Measurements from ENCODE around the gene KIFBP.
A peak's percentile ranks its signal among the peaks of the same experiment; 100 is the strongest.

The KIFBP gene

GRCh38 chr10:69057261-69057950 is 68.8 kb downstream of the KIFBP start:
- Histone ChIP-seq H3K27me3 (ENCODE audit: insufficient read depth, poor library complexity, severe bottlenecking) (no peaks in the 10 kb centered on the region), H3K27ac (replicated peaks) (peak overlapping the region; percentile 97), H3K4me3 (replicated peaks; ENCODE audit: insufficient read depth, low read length) (peak overlapping the region; percentile 34)
- peak; percentile 92 for DNase-seq (ENCODE audit: low read depth in 1 of 2, low spot score in 1 of 2)
- TF ChIP-seq, protein P1, sequence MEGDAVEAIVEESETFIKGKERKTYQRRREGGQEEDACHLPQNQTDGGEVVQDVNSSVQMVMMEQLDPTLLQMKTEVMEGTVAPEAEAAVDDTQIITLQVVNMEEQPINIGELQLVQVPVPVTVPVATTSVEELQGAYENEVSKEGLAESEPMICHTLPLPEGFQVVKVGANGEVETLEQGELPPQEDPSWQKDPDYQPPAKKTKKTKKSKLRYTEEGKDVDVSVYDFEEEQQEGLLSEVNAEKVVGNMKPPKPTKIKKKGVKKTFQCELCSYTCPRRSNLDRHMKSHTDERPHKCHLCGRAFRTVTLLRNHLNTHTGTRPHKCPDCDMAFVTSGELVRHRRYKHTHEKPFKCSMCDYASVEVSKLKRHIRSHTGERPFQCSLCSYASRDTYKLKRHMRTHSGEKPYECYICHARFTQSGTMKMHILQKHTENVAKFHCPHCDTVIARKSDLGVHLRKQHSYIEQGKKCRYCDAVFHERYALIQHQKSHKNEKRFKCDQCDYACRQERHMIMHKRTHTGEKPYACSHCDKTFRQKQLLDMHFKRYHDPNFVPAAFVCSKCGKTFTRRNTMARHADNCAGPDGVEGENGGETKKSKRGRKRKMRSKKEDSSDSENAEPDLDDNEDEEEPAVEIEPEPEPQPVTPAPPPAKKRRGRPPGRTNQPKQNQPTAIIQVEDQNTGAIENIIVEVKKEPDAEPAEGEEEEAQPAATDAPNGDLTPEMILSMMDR (IDR thresholded peaks at IDR 0.05; ENCODE audit: insufficient read depth, low read length), result no peak
- peak; percentile 82 for TF ChIP-seq POLR2AphosphoS5 (IDR thresholded peaks at IDR 0.05; ENCODE audit: low read depth)
- peak; percentile 82 for TF ChIP-seq GABPA (IDR thresholded peaks at IDR 0.05; ENCODE audit: low read depth)
- TF ChIP-seq, protein P2, sequence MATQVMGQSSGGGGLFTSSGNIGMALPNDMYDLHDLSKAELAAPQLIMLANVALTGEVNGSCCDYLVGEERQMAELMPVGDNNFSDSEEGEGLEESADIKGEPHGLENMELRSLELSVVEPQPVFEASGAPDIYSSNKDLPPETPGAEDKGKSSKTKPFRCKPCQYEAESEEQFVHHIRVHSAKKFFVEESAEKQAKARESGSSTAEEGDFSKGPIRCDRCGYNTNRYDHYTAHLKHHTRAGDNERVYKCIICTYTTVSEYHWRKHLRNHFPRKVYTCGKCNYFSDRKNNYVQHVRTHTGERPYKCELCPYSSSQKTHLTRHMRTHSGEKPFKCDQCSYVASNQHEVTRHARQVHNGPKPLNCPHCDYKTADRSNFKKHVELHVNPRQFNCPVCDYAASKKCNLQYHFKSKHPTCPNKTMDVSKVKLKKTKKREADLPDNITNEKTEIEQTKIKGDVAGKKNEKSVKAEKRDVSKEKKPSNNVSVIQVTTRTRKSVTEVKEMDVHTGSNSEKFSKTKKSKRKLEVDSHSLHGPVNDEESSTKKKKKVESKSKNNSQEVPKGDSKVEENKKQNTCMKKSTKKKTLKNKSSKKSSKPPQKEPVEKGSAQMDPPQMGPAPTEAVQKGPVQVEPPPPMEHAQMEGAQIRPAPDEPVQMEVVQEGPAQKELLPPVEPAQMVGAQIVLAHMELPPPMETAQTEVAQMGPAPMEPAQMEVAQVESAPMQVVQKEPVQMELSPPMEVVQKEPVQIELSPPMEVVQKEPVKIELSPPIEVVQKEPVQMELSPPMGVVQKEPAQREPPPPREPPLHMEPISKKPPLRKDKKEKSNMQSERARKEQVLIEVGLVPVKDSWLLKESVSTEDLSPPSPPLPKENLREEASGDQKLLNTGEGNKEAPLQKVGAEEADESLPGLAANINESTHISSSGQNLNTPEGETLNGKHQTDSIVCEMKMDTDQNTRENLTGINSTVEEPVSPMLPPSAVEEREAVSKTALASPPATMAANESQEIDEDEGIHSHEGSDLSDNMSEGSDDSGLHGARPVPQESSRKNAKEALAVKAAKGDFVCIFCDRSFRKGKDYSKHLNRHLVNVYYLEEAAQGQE (IDR thresholded peaks at IDR 0.05; ENCODE audit: insufficient replicate concordance, low read depth), result peak; percentile 69
- peak; percentile 94 for TF ChIP-seq SPI1 (IDR thresholded peaks at IDR 0.05; ENCODE audit: borderline replicate concordance, low read depth)

- no peaks in the 10 kb centered on the region for H3K27me3 ChIP-seq (ENCODE audit: insufficient read depth, poor library complexity, severe bottlenecking)
- no peak for DNase-seq (ENCODE audit: low read depth in 1 of 2, low spot score in 1 of 2)
- H3K27ac ChIP-seq (replicated peaks), result peak overlapping the region; percentile 97
- H3K4me3 ChIP-seq (replicated peaks; ENCODE audit: insufficient read depth, low read length), result peak overlapping the region; percentile 34
- TF ChIP-seq POLR2AphosphoS5 (IDR thresholded peaks at IDR 0.05; ENCODE audit: low read depth) (peak; percentile 61), GABPA (IDR thresholded peaks at IDR 0.05; ENCODE audit: low read depth) (no peak), SPI1 (IDR thresholded peaks at IDR 0.05; ENCODE audit: borderline replicate concordance, low read depth) (no peak)
- TF ChIP-seq, protein P1 (IDR thresholded peaks at IDR 0.05; ENCODE audit: insufficient read depth, low read length), result no peak
- TF ChIP-seq, protein P2 (IDR thresholded peaks at IDR 0.05; ENCODE audit: insufficient replicate concordance, low read depth), result no peak
These were observed 69.3 kb downstream of the KIFBP start for GRCh38 chr10:69057951-69058297.

DNA sequence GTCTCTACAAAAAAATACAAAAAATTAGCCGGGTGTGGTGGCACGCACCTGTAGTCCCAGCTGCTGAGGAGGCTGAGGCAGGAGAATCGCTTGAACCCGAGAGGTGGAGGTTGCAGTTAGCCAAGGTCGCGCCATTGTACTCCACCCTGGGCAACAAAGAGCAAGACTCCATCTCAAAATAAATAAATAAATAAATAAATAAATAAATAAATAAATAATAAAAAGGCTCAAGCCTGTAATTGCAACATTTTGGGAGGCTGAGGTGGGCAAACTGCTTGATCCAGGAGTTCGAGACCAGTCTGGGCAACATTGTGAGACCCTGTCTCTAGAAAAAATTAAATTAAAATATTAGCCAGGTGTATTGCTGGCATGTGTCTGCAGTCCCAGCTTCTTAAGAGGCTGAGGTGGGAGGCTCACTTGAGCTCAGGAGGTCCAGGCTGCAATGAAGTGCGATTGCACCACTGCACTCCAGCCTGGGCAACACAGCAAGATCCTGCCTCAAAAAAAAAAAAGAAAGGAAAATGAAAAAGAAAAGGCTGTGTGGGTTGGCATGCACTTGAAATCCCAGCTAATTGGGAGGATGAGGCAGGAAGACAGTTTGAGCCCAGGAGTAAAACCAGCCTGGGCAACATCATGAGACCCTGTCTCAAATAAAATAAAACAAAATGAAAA is 71.7 kb downstream of the KIFBP start:
- TF ChIP-seq, protein P2 (IDR thresholded peaks at IDR 0.05; ENCODE audit: insufficient replicate concordance, low read depth), result no peak
- TF ChIP-seq, protein P1 (IDR thresholded peaks at IDR 0.05; ENCODE audit: insufficient read depth, low read length), result no peak
- TF ChIP-seq SPI1 (IDR thresholded peaks at IDR 0.05; ENCODE audit: borderline replicate concordance, low read depth), result no peak
- no peak for TF ChIP-seq POLR2AphosphoS5 (IDR thresholded peaks at IDR 0.05; ENCODE audit: low read depth)
- TF ChIP-seq GABPA (IDR thresholded peaks at IDR 0.05; ENCODE audit: low read depth), result no peak
- Histone ChIP-seq H3K27me3 (ENCODE audit: insufficient read depth, poor library complexity, severe bottlenecking) (no peaks in the 10 kb centered on the region), H3K27ac (replicated peaks) (peak overlapping the region; percentile 97), H3K4me3 (replicated peaks; ENCODE audit: insufficient read depth, low read length) (no peak overlapping the region)
- no peak for DNase-seq (ENCODE audit: low read depth in 1 of 2, low spot score in 1 of 2)
